ENCODE data around the gene NMNAT1.

The NMNAT1 gene

GRCh38 chr1:9920606-9921005 is 22.7 kb upstream of the NMNAT1 start:
- Histone ChIP-seq H3K27ac (ENCODE audit: low read length) (no peak overlapping the region), H3K36me3 (ENCODE audit: control insufficient read depth, insufficient read depth, low read length) (no peaks in the 10 kb centered on the region), H3K27me3 (ENCODE audit: control insufficient read depth, insufficient read depth, low read length) (no peaks in the 10 kb centered on the region), H3K9me3 (ENCODE audit: control insufficient read depth, insufficient read depth, low read length) (no peaks in the 10 kb centered on the region), H3K4me1 (ENCODE audit: control insufficient read depth, insufficient read depth, low read length) (no peaks in the 10 kb centered on the region), H3K4me3 (ENCODE audit: low read length) (no peak overlapping the region)
- DNase-seq (ENCODE audit: low read depth, low spot score) = no peak
- WGBS (ENCODE audit: insufficient coverage, insufficient read length) = no CpG with 5 or more reads among the region's 5 CpGs

- H3K4me3 ChIP-seq (ENCODE audit: low read length) = no peak overlapping the region
- WGBS (ENCODE audit: insufficient coverage, insufficient read length) = no CpG with 5 or more reads among the region's 5 CpGs
- H3K9me3 ChIP-seq (ENCODE audit: control insufficient read depth, insufficient read depth, low read length) = no peaks in the 10 kb centered on the region
These were observed 20.9 kb upstream of the NMNAT1 start for GRCh38 chr1:9922342-9922741.

DNA sequence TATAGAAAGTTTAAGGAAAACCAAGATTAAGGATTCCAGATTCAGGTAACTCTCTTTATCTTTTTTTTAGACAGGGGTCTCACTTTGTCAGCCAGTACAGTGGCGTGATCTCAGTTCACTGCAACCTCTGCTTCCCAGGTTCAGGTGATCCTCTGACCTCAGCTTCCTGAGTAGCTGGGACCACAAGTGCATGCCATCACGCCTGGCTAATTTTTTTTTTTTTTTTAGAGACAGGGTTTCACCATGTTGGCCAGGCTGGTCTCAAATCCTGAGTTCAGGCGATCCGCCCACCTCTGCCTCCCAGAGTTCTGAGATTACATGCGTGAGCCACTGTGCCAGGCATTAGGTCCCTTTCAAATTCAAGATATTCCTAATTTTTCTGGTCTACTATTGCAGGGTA is 16.0 kb upstream of the NMNAT1 start:
- no peak overlapping the region for H3K4me3 ChIP-seq (ENCODE audit: low read length)
- H3K27me3 ChIP-seq (ENCODE audit: control insufficient read depth, insufficient read depth, low read length) = no peaks in the 10 kb centered on the region
- no peak for DNase-seq (ENCODE audit: low read depth, low spot score)
- no peaks in the 10 kb centered on the region for H3K9me3 ChIP-seq (ENCODE audit: control insufficient read depth, insufficient read depth, low read length)
- no peaks in the 10 kb centered on the region for H3K4me1 ChIP-seq (ENCODE audit: control insufficient read depth, insufficient read depth, low read length)
- no peak overlapping the region for H3K27ac ChIP-seq (ENCODE audit: low read length)
- WGBS (ENCODE audit: insufficient coverage, insufficient read length) = no CpG with 5 or more reads among the region's 5 CpGs
- no peaks in the 10 kb centered on the region for H3K36me3 ChIP-seq (ENCODE audit: control insufficient read depth, insufficient read depth, low read length)

More at GRCh38 chr1:9922342-9922741, 20.9 kb upstream of the NMNAT1 start:
- Histone ChIP-seq H3K4me1 (ENCODE audit: control insufficient read depth, insufficient read depth, low read length) (no peaks in the 10 kb centered on the region), H3K36me3 (ENCODE audit: control insufficient read depth, insufficient read depth, low read length) (no peaks in the 10 kb centered on the region), H3K27ac (ENCODE audit: low read length) (no peak overlapping the region), H3K27me3 (ENCODE audit: control insufficient read depth, insufficient read depth, low read length) (no peaks in the 10 kb centered on the region)
- no peak for DNase-seq (ENCODE audit: low read depth, low spot score)

GRCh38 chr1:9929431-9930385 is 13.6 kb upstream of the NMNAT1 start:
- peak; percentile 55 for DNase-seq (ENCODE audit: low read depth, low spot score)
- H3K27ac ChIP-seq (ENCODE audit: low read length) = no peak overlapping the region
- H3K4me1 ChIP-seq (ENCODE audit: control insufficient read depth, insufficient read depth, low read length) = no peaks in the 10 kb centered on the region

DNA sequence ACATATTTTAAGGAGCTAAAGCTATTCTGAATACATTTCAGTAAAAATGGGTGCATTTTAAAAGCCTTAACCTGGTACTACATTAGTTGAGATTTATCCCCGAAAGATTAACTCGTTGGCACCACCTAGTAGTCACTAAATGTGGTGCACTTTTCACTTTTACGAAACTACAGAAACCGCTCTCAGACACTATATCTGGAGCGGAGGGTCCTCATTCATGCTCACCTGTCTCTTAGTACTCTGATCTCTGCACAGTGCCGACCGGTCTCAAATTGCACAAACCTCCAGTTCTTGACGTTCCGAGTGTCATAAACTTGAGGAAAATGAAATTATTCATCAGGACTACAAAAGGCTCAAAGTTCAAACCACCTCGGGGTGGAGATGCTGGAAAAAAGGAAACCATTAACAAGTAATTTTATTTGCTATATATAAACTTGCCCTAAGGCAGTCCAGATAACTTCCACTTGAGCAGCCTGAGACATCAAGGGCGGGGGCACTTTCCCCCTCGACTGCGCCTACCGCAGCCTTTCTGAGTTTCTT is 806 bp upstream of the NMNAT1 start:
- Histone ChIP-seq H3K27ac (ENCODE audit: low read length) (no peak overlapping the region), H3K4me1 (ENCODE audit: control insufficient read depth, insufficient read depth, low read length) (no peaks in the 10 kb centered on the region), H3K4me3 (ENCODE audit: low read length) (peak overlapping the region; percentile 85), H3K27me3 (ENCODE audit: control insufficient read depth, insufficient read depth, low read length) (no peaks in the 10 kb centered on the region), H3K36me3 (ENCODE audit: control insufficient read depth, insufficient read depth, low read length) (no peaks in the 10 kb centered on the region), H3K9me3 (ENCODE audit: control insufficient read depth, insufficient read depth, low read length) (no peaks in the 10 kb centered on the region)
- peak; percentile 29 for DNase-seq (ENCODE audit: low read depth, low spot score)
- no CpG with 5 or more reads among the region's 14 CpGs for WGBS (ENCODE audit: insufficient coverage, insufficient read length)

More at GRCh38 chr1:9929431-9930385, 13.6 kb upstream of the NMNAT1 start:
- WGBS (ENCODE audit: insufficient coverage, insufficient read length) = 100% methylated on average over 2 of the region's 15 CpGs
- H3K36me3 ChIP-seq (ENCODE audit: control insufficient read depth, insufficient read depth, low read length) = no peaks in the 10 kb centered on the region
- no peaks in the 10 kb centered on the region for H3K9me3 ChIP-seq (ENCODE audit: control insufficient read depth, insufficient read depth, low read length)
- no peaks in the 10 kb centered on the region for H3K27me3 ChIP-seq (ENCODE audit: control insufficient read depth, insufficient read depth, low read length)
- H3K4me3 ChIP-seq (ENCODE audit: low read length) = no peak overlapping the region

GRCh38 chr1:9946315-9946714 is 3.0 kb downstream of the NMNAT1 start:
- WGBS (ENCODE audit: insufficient coverage, insufficient read length) = no CpG with 5 or more reads among the region's 2 CpGs
- no peak overlapping the region for H3K4me3 ChIP-seq (ENCODE audit: low read length)
- H3K27ac ChIP-seq (ENCODE audit: low read length) = no peak overlapping the region
- H3K36me3 ChIP-seq (ENCODE audit: control insufficient read depth, insufficient read depth, low read length) = no peaks in the 10 kb centered on the region
- H3K4me1 ChIP-seq (ENCODE audit: control insufficient read depth, insufficient read depth, low read length) = no peaks in the 10 kb centered on the region
- DNase-seq (ENCODE audit: low read depth, low spot score) = no peak
- no peaks in the 10 kb centered on the region for H3K9me3 ChIP-seq (ENCODE audit: control insufficient read depth, insufficient read depth, low read length)
- no peaks in the 10 kb centered on the region for H3K27me3 ChIP-seq (ENCODE audit: control insufficient read depth, insufficient read depth, low read length)

GRCh38 chr1:9957726-9958125 is 14.5 kb downstream of the NMNAT1 start:
- WGBS (ENCODE audit: insufficient coverage, insufficient read length) = no CpG with 5 or more reads among the region's 8 CpGs
- no peaks in the 10 kb centered on the region for H3K36me3 ChIP-seq (ENCODE audit: control insufficient read depth, insufficient read depth, low read length)
- no peaks in the 10 kb centered on the region for H3K9me3 ChIP-seq (ENCODE audit: control insufficient read depth, insufficient read depth, low read length)
- H3K27me3 ChIP-seq (ENCODE audit: control insufficient read depth, insufficient read depth, low read length) = no peaks in the 10 kb centered on the region
- H3K4me3 ChIP-seq (ENCODE audit: low read length) = no peak overlapping the region
- H3K4me1 ChIP-seq (ENCODE audit: control insufficient read depth, insufficient read depth, low read length) = no peaks in the 10 kb centered on the region; the same call in 1 of the 2 replicates
- H3K27ac ChIP-seq (ENCODE audit: low read length) = no peak overlapping the region
- no peak for DNase-seq (ENCODE audit: low read depth, low spot score)

- H3K27me3 ChIP-seq (ENCODE audit: control insufficient read depth, insufficient read depth, low read length) = no peaks in the 10 kb centered on the region
- no peaks in the 10 kb centered on the region; the same call in 1 of the 2 replicates for H3K4me1 ChIP-seq (ENCODE audit: control insufficient read depth, insufficient read depth, low read length)
- no peak overlapping the region for H3K4me3 ChIP-seq (ENCODE audit: low read length)
- no peaks in the 10 kb centered on the region for H3K36me3 ChIP-seq (ENCODE audit: control insufficient read depth, insufficient read depth, low read length)
- no peak for DNase-seq (ENCODE audit: low read depth, low spot score)
- H3K27ac ChIP-seq (ENCODE audit: low read length) = no peak overlapping the region
- WGBS (ENCODE audit: insufficient coverage, insufficient read length) = no CpG with 5 or more reads among the region's 4 CpGs
- no peaks in the 10 kb centered on the region for H3K9me3 ChIP-seq (ENCODE audit: control insufficient read depth, insufficient read depth, low read length)
These were observed 16.7 kb downstream of the NMNAT1 start for GRCh38 chr1:9960011-9960410.

DNA sequence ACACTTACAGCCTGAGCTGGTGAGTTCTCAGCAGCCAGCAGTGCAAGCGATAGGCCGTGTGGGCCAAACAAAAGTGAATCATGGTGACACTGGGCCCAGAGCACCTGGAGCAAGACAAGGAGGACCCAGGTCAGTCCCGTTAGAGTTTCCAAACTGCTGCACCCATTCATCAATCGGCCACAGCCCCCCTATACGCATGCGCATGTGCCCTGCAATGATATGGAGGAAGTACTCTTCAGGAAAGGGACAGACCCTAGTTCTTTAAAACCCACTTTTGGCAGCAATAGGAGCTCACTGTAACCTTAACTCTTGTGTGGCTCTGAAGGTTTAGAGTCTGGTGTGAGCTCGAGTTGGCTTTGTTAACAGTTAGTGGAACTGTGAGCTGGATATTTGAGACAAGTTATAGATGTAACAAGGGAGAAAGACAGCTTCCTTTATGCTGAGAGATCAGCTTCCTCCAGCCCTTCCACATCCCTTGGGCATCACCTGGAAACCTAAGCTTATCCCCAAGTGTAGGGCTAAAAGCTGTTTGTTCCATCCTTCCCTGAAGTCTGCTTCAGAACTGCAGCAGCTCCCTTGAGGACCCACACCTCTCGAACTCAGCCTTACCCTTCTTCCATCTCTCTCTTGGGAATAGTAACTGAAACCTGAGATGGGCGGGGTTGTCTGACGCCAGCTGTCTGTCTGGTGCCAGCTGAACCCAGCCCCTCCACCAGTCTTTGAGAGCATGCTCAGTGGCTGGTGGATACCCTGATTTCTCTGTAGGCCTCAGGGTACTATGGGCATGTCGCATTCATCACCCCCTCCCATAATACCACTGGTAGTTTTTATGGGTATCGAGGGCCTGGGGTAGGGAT is 17.7 kb downstream of the NMNAT1 start:
- H3K4me3 ChIP-seq (ENCODE audit: low read length) = no peak overlapping the region
- H3K9me3 ChIP-seq (ENCODE audit: control insufficient read depth, insufficient read depth, low read length) = no peaks in the 10 kb centered on the region
- DNase-seq (ENCODE audit: low read depth, low spot score) = peak; percentile 39
- no peak overlapping the region for H3K27ac ChIP-seq (ENCODE audit: low read length)
- no peaks in the 10 kb centered on the region for H3K36me3 ChIP-seq (ENCODE audit: control insufficient read depth, insufficient read depth, low read length)
- H3K4me1 ChIP-seq (ENCODE audit: control insufficient read depth, insufficient read depth, low read length) = no peaks in the 10 kb centered on the region; the same call in 1 of the 2 replicates
- no CpG with 5 or more reads among the region's 12 CpGs for WGBS (ENCODE audit: insufficient coverage, insufficient read length)
- H3K27me3 ChIP-seq (ENCODE audit: control insufficient read depth, insufficient read depth, low read length) = no peaks in the 10 kb centered on the region

- WGBS (ENCODE audit: insufficient coverage, insufficient read length) = no CpG with 5 or more reads among the region's 5 CpGs
- no peaks in the 10 kb centered on the region for H3K36me3 ChIP-seq (ENCODE audit: control insufficient read depth, insufficient read depth, low read length)
These were observed 41.0 kb downstream of the NMNAT1 start for GRCh38 chr1:9984253-9984652.

More at GRCh38 chr1:9984253-9984652, 41.0 kb downstream of the NMNAT1 start:
- Histone ChIP-seq H3K9me3 (ENCODE audit: control insufficient read depth, insufficient read depth, low read length) (no peaks in the 10 kb centered on the region), H3K4me1 (ENCODE audit: control insufficient read depth, insufficient read depth, low read length) (no peaks in the 10 kb centered on the region), H3K27ac (ENCODE audit: low read length) (no peak overlapping the region), H3K4me3 (ENCODE audit: low read length) (no peak overlapping the region), H3K27me3 (ENCODE audit: control insufficient read depth, insufficient read depth, low read length) (no peaks in the 10 kb centered on the region)
- no peak for DNase-seq (ENCODE audit: low read depth, low spot score)
